NCI-H446 (cell line): ENCODE measurements around the gene CLDN6.

Experiments used
- DNase-seq, 2 experiments: peaks; one replicate each; lab custom pipeline; 2025; lab: John Stamatoyannopoulos, UW

CLDN6 gene

GRCh38 chr16:3027983-3028715, 10.2 kb upstream of the CLDN6 start:
- DNase-seq = peak in 1 of 2 experiments; percentile 30

GRCh38 chr16:3027489-3027795, 9.5 kb upstream of the CLDN6 start:
- DNase-seq = no peak

- no peak for DNase-seq
These were observed 8.9 kb upstream of the CLDN6 start for GRCh38 chr16:3026609-3027488.

- no peak for DNase-seq
These were observed 8.0 kb upstream of the CLDN6 start for GRCh38 chr16:3026003-3026378.

GRCh38 chr16:3025032-3026002, 7.3 kb upstream of the CLDN6 start:
- no peak for DNase-seq

- peak; percentile 94 to 97 for DNase-seq
These were observed 5.9 kb upstream of the CLDN6 start, which contains the start of the genes HCFC1R1 and THOC6 for GRCh38 chr16:3023669-3024478. Gene HCFC1R1 (minus strand): TSS chr16:3023942. CDS start chr16:3023941, 1 bp downstream. Gene THOC6 (plus strand): TSS chr16:3024035. CDS start chr16:3024327, 292 bp downstream.

- peak; percentile 57 to 70 for DNase-seq
These were observed 5.4 kb upstream of the CLDN6 start for GRCh38 chr16:3023415-3023668.

- DNase-seq = peak in 1 of 2 experiments; percentile 57
These were observed 4.9 kb upstream of the CLDN6 start for GRCh38 chr16:3022684-3023414.

- peak; percentile 66 to 81 for DNase-seq
These were observed 4.3 kb upstream of the CLDN6 start for GRCh38 chr16:3022208-3022683.

- peak; percentile 43 to 80 for DNase-seq
These were observed 3.6 kb upstream of the CLDN6 start for GRCh38 chr16:3021449-3022207.

GRCh38 chr16:3020604-3021448, 2.8 kb upstream of the CLDN6 start:
- DNase-seq = peak; percentile 67 to 74

GRCh38 chr16:3020247-3020603, 2.2 kb upstream of the CLDN6 start, which contains the start of gene TNFRSF12A:
Gene TNFRSF12A (plus strand): TSS chr16:3020368. CDS start chr16:3020398, 30 bp downstream.
- peak; percentile 45 to 84 for DNase-seq

- DNase-seq = no peak
These were observed 1.7 kb upstream of the CLDN6 start for GRCh38 chr16:3019594-3020246.

GRCh38 chr16:3017344-3017743, 639 bp downstream of the CLDN6 start:
- no peak for DNase-seq

GRCh38 chr16:3015865-3016521, 2.0 kb downstream of the CLDN6 start:
- DNase-seq = no peak

- no peak for DNase-seq
These were observed 3.0 kb downstream of the CLDN6 start for GRCh38 chr16:3014971-3015370.

- DNase-seq = no peak
These were observed 3.8 kb downstream of the CLDN6 start for GRCh38 chr16:3013998-3014690.
